Fibroblast of villous mesenchyme (primary cell): Measurements from ENCODE around the gene TAF4B. TPM values are rescaled to one million over a fixed set of nuclear protein-coding genes. Genes with fewer than 3 reads are reported as not detected.
"Not testable (repeated sequence)": the region's sequence is repeated elsewhere in the genome, so short reads cannot be mapped to it uniquely, and the experiment has no call there.

Source experiments
- DNase-seq: peaks from one replicate; pipeline ENCODE4 v3.0.0-alpha.2; 2010; ENCODE audit warnings: low read depth
- H3K4me3 ChIP-seq: 2 replicates; pipeline ENCODE4 v1.5.1; 2011; ENCODE audit warnings: low read depth, mild to moderate bottlenecking, low read length
- CTCF ChIP-seq: IDR thresholded peaks from 2 replicates; pipeline ENCODE4 v1.5.1; 2012; ENCODE audit warnings: low read depth, mild to moderate bottlenecking, low read length; ENCODE audit not compliant: insufficient read depth
- total RNA-seq: library from RNA; depleted of rRNA; stranded (reverse); fragments of >200 nt; gene quantifications from 2 replicates; pipeline ENCODE4 v1.2.3, GENCODE V29; 2012

The TAF4B gene
- total RNA-seq, 1 donor = 0.86 TPM

DNA sequence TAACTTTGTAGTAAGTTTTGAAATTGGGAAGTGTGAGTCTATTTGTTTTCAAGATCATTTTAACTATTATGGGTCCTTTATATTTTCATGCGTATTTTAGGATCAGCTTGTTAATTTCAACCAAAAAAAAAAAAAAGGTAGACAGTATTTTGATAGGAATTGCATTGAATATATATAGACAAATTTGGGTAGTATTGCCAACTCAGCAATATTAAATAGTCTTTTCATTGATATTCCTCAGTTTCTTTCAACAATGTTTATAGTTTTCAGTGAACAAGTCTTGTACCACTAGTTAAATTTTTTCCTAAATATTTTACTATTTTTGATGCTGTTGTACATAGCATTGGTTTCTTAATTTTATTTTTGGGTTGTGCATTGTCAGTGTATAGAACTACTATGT is 149.9 kb downstream of the TAF4B start:
- H3K4me3 ChIP-seq = no peak overlapping the region
- DNase-seq = no peak
- TF ChIP-seq CTCF = no peak

- H3K4me3 ChIP-seq = no peak overlapping the region
- no peak for TF ChIP-seq CTCF
- no peak for DNase-seq
Measured at GRCh38 chr18:26378701-26379100, 152.5 kb downstream of the TAF4B start.

DNA sequence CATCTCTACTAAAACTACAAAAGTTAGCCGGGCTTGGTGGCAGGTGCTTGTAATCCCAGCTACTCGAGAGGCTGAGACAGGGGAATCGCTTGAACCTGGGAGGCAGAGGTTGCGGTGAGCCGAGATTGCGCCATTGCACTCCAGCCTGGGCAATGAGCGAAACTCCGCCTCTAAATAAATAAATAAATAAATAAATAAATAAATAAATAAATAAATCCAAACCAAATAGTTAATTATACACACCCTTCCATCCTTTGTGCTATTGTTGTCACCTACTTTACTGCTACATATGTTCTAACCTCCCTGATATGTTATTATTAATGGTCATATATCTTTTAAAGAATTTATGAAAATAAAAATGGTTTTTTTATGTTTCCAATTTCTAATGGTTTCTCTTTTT is 155.3 kb downstream of the TAF4B start:
- not testable (repeated sequence) for DNase-seq, H3K4me3 ChIP-seq

DNA sequence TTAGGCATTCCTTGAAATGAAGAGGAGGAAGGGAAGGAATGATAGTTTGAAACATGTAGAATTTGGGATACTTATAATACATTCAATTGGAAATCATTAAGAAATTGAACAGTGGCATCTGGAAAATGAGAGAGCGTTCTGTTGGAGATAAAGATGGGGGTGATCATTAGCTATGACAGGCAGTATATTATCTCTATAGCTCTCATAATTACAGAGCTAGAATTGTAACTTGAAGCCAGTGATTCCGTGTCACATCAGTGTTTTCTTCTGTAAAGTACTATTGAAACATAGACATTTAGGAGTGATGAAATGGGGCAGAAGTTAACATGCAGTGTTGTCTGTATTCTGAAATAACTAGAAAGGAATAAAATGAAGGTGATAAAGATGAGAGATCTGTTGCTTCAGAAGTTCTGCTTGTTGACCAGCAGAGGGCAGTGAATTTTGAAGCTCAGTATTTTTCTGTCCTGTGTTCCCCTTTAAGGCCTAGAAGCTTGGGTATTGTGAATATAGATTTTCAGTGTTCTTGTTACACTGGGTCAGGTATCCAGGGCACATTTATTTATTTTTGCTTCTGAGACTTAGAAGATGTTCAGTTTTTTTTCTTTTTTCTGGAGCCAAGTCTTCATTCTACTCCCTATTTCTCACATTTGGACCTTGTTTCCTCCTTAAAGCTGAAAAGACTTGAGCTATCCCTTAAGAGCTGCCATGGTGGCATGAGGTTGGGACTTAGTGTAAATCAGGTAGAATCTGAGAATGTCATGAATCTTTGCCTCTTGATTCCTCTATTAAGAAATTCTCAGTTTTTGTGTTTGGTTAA is 157.4 kb downstream of the TAF4B start:
- peak; percentile 71 for TF ChIP-seq CTCF
- peak; percentile 65 for DNase-seq
- no peak overlapping the region for H3K4me3 ChIP-seq

DNA sequence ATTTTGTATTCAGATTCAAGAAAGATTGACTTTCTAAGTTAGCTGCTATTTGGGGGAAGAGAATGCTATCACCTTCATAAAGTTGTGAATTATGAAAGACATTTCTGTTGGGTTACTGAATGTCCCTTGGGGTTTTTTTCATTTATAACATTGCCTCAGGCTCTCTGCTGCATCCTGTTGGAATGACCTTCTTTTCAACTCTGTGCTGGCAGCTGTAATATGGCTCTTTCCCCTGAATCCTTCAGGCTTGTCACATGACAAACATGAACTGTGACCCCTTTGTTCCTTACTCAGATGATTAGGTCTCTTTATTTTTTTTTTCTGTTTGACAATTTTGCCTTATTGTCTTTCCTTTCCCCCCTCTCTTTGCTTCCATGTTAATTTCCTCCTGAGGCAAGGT is 159.8 kb downstream of the TAF4B start:
- peak; percentile 57 for DNase-seq
- no peak overlapping the region for H3K4me3 ChIP-seq
- no peak for TF ChIP-seq CTCF

DNA sequence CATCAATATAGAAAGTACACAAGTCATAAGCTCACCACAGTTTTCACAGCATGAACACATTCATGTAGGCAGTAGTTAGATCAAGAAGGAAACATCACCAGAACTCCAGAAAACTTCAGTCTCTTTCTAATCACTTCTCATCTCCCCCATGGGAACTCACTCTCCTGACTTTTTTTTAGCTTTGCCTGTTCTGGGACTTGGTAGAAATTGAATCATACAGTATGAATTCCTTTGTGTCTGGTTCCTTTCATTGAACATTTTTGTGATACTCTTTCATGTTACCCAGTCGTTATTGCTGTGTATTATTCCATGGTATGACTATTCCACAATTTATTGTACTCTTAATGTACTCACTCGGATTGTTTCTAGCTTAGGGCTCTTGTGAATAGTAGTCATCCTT is 160.2 kb downstream of the TAF4B start:
- DNase-seq = no peak
- no peak for TF ChIP-seq CTCF
- H3K4me3 ChIP-seq = no peak overlapping the region

DNA sequence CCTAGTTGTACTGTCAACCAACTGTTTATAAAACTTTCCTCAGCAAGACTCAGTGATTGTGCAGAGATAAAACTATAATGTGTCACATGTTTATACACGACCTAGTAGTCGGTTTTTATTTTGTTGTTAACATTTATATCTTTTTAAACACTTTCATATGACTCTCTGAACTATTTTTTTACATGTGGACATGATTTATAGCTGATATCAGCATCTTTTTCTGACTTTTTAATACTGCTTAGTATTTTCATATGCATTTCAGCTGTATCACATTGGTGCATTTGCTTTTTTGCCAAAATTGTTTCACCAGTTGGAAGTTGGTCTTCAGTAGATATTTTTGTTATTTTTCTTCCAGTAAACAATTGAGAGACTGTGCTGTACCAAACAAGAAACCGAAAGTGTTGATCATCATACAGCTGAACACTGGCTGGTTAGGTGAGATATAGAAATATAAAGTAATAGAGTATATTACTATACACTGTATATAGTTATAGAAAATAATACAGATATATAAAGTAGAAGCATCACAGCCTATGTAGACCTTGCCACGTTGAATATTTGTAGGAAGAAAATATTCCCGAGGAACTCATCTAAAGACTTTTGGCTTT is 167.9 kb downstream of the TAF4B start:
- peak; percentile 19 for DNase-seq
- TF ChIP-seq CTCF = no peak
- no peak overlapping the region for H3K4me3 ChIP-seq
